ENCODE data around the gene SIPA1L3.

Gene SIPA1L3

GRCh38 chr19:37992761-37993160, 85.8 kb downstream of the SIPA1L3 start:
- CTCF ChIA-PET, result interaction anchor here (0.7 to 1.3 kb wide), 3 partner anchors 11 to 93 kb away, joined by 4 to 9 read pairs (median 9); no protein-coding TSS in a partner anchor
- Histone ChIP-seq H3K27ac (ENCODE audit: extremely low read depth, low read depth, low read length) (no peak overlapping the region), H3K36me3 (ENCODE audit: control insufficient read depth in 2 of 2, insufficient read depth in 1 of 2, low read length in 2 of 2) (peaks cover 0 to 3% of the 10 kb centered on the region in 2 experiments; a peak in 2 of 3 replicates), H3K4me1 (ENCODE audit: control insufficient read depth, insufficient read depth, low read length) (peaks cover 2% of the 10 kb centered on the region), H3K9me3 (ENCODE audit: control insufficient read depth, insufficient read depth, low read depth, low read length) (peaks cover 4% of the 10 kb centered on the region), H3K4me3 (ENCODE audit: low read depth, low read length) (no peak overlapping the region)
- POLR2A ChIA-PET, result interaction anchor here (0.7 to 1.1 kb wide), 2 partner anchors 12 to 86 kb away, joined by 3 to 6 read pairs; partner anchors contain the start of genes SIPA1L3 and WDR87
- TF ChIP-seq ZNF830 (tag by site-specific recombination; IDR thresholded peaks at IDR 0.05; ENCODE audit: low read depth), result no peak

- no peak overlapping the region for H3K27ac ChIP-seq (ENCODE audit: extremely low read depth, low read depth, low read length)
- ChIA-PET CTCF (interaction anchor here (0.6 to 1.8 kb wide), 3 partner anchors 9 to 93 kb away, joined by 3 to 4 read pairs (median 3); no protein-coding TSS in a partner anchor), POLR2A (interaction anchor here (3.0 kb wide), 1 partner anchor 9 kb away, joined by 12 read pairs; no protein-coding TSS in a partner anchor)
- H3K4me3 ChIP-seq (ENCODE audit: low read depth, low read length), result no peak overlapping the region
- TF ChIP-seq ZNF19 (tag by site-specific recombination; IDR thresholded peaks at IDR 0.05; ENCODE audit: low read depth) (no peak), ZNF830 (tag by site-specific recombination; IDR thresholded peaks at IDR 0.05; ENCODE audit: low read depth) (no peak), ZNF146 (tag by site-specific recombination; IDR thresholded peaks at IDR 0.05) (no peak), ZNF10 (tag by site-specific recombination; IDR thresholded peaks at IDR 0.05) (no peak), ZNF488 (tag by site-specific recombination; IDR thresholded peaks at IDR 0.05) (no peak), ZNF169 (tag by site-specific recombination; IDR thresholded peaks at IDR 0.05) (no peak), ZNF449 (tag by site-specific recombination; IDR thresholded peaks at IDR 0.05) (no peak), ZNF341 (tag by site-specific recombination; IDR thresholded peaks at IDR 0.05; ENCODE audit: low read depth) (no peak), ZNF473 (tag by site-specific recombination; IDR thresholded peaks at IDR 0.05) (no peak), ZNF23 (tag by site-specific recombination; IDR thresholded peaks at IDR 0.05; ENCODE audit: borderline replicate concordance) (no peak), ZNF843 (tag by site-specific recombination; IDR thresholded peaks at IDR 0.05) (no peak), SETDB1 (IDR thresholded peaks at IDR 0.05; ENCODE audit: insufficient read length, low read length) (no peak), ZNF138 (tag by site-specific recombination; IDR thresholded peaks at IDR 0.05; ENCODE audit: borderline replicate concordance) (no peak), ZNF571 (tag by site-specific recombination; IDR thresholded peaks at IDR 0.05) (no peak), ZNF560 (tag by site-specific recombination; IDR thresholded peaks at IDR 0.05; ENCODE audit: borderline replicate concordance) (no peak), CTCF (tag by site-specific recombination; IDR thresholded peaks at IDR 0.05) (no peak), BCL6B (tag by site-specific recombination; IDR thresholded peaks at IDR 0.05) (no peak), ZNF548 (tag by site-specific recombination; IDR thresholded peaks at IDR 0.05) (no peak), GLIS1 (tag by site-specific recombination; IDR thresholded peaks at IDR 0.05) (no peak), ZNF274 (IDR thresholded peaks at IDR 0.05; ENCODE audit: low read length) (no peak), ZNF274 (tag by site-specific recombination; IDR thresholded peaks at IDR 0.05; ENCODE audit: borderline replicate concordance) (no peak)
- peaks cover 4% of the 10 kb centered on the region for H3K9me3 ChIP-seq (ENCODE audit: control insufficient read depth, insufficient read depth, low read depth, low read length)
- peaks cover 5% of the 10 kb centered on the region; the same call in 1 of the 2 replicates for H3K4me1 ChIP-seq (ENCODE audit: control insufficient read depth, insufficient read depth, low read length)
- peaks cover 0 to 3% of the 10 kb centered on the region in 2 experiments; a peak in 2 of 3 replicates for H3K36me3 ChIP-seq (ENCODE audit: control insufficient read depth in 2 of 2, insufficient read depth in 1 of 2, low read length in 2 of 2)
Measured at GRCh38 chr19:37994823-37995130, 87.8 kb downstream of the SIPA1L3 start.
